Stimulated activated CD4-positive, alpha-beta T cell treated with anti-CD3 and anti-CD28 coated beads, Interleukin-2, amount 100 ng/mL, for 24 hours (primary cell): ENCODE measurements around the gene ZNF273.
"Not testable (repeated sequence)": the region's sequence is repeated elsewhere in the genome, so short reads cannot be mapped to it uniquely, and the experiment has no call there.

ENCODE experiments used
- DNase-seq, 2 donors: peaks; one replicate each; pipeline ENCODE4 v3.0.0-alpha.2; 2020

Gene ZNF273

DNA sequence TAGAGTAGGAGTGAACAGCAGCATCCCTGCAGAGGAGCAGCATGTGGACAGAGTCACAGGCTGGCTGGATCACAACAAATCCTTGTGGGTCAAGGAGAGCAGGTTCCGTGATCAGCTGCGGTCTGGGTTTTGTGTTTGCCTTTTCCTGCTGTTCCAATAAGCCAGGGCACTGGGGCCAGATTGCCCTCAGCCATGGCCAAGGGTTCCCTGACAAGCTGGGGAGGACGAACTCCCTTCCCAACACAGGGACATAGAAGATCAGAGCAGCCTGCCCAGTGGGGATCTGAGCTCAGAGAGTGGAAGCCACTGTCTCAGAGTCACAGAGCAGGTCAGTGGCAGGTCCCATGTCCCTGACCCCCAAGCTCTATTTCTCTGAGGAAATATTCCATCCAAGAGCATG lies 12.8 kb upstream of the ZNF273 start:
- DNase-seq = not testable (repeated sequence)

DNA sequence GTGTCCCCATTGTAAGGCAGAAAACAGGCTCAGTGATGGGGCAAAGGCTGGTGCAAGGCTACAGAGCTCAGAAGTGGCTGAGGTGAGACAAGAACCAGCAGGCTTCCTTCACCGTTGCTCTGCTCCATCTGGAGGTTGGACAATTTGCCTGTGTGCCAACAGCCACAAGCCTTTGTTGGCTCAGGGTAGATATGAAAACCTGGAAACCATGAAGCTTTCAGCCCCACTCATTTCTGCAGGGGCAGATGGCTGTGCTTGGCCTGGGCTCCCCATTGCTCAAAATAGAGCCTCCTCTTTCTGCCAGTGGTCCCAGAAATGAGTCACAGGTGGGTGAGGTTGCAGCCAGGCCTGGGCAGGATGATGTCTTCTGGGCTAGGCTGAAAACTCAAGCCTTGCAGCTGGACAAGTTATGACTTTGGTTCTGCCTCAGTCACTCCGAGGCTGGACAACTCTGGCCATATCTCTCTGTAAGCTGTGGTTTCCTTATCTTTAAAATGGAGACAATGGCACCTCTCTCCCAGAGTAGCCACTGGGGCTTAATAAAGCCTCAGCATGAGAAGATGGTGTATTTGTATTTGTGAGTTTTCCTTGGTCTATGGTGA lies 12.2 kb upstream of the ZNF273 start:
- DNase-seq = no peak

- not testable (repeated sequence) for DNase-seq
These were observed 11.6 kb upstream of the ZNF273 start for GRCh38 chr7:64891363-64892081.

DNA sequence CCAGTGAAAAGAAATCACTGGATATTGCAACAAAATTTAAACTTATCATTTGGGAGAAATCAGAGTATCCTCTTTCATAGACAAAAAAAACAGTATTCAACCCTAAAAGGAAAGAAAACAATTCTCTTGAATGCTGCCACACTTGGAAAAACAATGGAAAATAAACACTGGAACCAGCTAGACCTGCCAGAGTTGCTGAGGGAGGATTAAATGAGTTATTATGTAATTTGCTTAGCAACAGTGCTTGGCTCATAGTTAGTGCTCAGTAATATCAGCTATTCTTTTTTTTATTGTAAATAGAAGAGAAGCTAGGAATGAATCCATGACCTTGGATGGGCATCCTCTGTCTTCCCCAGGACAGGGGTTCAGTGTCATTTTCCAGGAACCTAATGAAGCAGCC lies 11.0 kb upstream of the ZNF273 start:
- no peak for DNase-seq

DNA sequence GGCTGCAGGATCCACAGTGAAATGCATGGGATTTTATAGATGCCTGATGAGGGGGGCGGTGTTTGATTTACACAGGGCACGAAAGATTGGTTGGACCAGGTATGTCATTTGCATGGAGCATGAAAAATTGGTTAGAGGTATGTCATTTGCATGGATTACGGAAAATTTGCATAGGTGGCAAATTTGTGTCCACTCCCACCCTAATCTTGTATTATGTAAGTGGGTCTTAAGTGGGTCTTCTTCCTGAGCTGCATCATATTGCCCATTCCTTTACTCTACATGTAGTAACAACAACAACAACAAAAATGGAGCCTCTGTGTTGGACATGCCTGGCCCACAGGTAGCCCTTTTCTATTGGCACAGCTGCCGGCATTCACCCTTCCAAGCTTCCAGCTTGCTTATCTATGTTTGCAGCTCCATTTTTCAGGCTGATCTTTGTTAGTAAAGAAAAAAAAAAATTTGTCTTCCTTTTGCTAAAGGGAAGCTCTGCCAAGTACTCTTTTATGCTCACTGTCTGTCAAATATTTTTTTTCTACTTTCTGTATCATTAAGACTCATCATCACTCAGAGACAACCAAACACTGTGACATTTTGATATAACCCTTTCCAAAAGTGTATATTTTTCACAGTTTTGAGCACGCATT lies 10.3 kb upstream of the ZNF273 start:
- no peak for DNase-seq

- no peak for DNase-seq
These were observed 9.7 kb upstream of the ZNF273 start for GRCh38 chr7:64893401-64893800.

DNA sequence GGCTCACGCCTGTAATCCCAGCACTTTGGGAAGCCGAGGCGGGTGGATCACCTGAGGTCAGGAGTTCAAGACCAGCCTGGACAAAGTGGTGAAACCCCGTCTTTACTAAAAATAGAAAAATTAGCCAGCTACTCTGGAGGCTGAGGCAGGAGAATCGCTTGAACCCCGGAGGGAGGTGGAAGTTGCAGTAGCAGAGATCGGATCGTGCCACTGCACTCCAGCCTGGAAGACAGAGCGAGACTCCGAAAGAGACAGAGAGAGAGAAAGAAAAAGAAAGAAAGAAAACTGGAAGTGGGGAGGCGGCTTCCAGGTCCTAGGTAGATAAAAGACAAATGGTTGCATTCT lies 640 bp upstream of the ZNF273 start:
- not testable (repeated sequence) for DNase-seq

DNA sequence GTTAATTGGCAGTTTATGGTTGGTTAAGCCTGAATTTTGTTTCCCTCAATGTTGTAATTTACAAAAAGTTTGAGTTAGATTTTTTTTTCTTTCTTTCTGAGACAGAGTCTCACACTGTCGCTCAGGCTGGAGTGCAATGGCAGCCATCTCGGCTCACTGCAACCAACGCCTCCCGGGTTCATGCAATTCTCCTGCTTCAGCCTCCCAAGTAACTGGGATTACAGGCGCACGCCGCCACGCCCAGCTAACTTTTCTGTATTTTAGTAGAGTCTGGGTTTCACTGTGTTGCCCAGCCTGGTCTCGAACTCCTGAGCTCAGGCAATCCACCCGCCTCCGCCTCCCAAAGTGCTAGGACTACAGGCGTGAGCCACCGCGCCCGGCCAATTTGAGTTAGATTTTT lies 935 bp downstream of the ZNF273 start:
- no peak for DNase-seq

GRCh38 chr7:64905133-64905532 lies 2.1 kb downstream of the ZNF273 start:
- DNase-seq = no peak

DNA sequence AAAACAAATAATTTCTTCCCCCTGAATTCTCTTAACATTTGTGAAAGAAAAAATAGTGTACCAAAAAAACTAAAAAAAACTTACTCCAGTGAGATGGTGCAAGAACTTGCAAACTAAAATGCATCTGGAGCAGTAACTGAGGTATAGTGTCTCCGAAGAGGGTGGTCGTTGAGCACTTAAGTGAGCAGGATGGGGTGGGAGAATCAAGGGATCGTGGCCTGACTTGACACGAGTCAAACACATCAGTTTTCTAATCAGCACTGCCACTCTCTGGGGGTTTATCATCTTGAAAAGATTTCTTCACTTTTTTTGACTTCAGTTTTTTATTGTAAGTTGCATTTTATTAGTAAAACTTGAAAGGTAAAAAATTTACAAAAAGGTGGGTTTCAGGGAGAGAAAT lies 2.5 kb downstream of the ZNF273 start:
- DNase-seq = no peak

GRCh38 chr7:64907641-64908326 lies 4.7 kb downstream of the ZNF273 start:
- no peak for DNase-seq

- DNase-seq = no peak
These were observed 5.3 kb downstream of the ZNF273 start for GRCh38 chr7:64908358-64908757.

DNA sequence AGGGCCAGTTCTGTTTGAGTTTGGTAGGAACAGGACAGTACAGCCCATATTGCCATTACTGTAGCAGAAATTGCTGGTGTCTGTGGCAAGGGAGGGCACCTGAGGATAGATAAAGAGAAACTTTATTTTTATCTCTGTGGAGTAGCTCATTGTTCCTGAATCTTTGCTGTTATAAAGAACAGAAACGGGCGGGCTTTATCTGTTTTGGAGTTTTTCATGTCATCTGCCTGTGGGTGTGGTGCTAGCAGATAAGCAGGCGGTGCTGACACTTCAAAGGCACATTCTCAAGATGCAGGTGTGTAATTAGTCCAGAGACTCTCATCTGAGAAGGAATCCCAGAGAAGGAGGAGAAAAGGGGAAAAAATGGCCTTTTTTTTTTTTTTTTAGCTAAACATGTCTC lies 11.5 kb downstream of the ZNF273 start:
- no peak for DNase-seq

- DNase-seq = not testable (repeated sequence)
These were observed 12.2 kb downstream of the ZNF273 start for GRCh38 chr7:64915301-64915700.

- not testable (repeated sequence) for DNase-seq
These were observed 25.4 kb downstream of the ZNF273 start for GRCh38 chr7:64928252-64929187.

DNA sequence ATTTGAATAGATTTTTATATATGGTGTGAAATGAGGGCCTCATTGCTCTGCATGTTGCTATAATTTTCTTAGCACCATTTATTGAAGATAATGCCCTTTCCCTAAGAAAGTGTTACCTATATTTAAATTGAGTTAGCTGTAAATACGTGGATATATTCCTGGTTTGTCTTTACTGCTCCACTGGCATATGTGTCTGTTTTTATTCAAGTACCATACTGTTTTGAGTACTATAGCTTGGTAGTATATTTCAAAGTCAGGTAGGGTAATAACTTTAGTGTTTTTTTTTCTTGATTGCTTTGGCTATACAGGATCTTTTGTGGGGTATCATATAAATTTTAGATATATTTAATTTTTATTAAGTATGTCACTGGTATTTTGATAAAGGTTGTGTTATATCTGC lies 31.4 kb downstream of the ZNF273 start:
- DNase-seq = no peak

DNA sequence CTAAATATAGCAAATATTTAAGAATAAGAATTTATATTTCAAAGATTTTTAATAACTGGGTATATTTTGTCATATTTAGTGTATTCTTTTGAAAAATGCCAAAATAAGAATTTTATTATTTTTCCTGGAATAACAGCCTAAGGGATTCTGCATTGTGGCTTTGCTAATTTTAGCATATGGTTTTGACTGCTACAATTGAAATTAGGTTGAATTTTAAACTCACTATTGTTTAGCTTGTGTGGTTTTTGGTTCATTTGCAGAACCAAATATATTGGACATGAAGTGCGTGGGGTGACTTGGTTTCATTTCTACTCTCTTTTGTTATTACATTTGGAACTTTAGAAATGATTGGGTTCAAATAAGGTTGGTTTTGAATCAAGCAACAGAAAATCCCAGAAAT lies 35.5 kb downstream of the ZNF273 start:
- no peak for DNase-seq

DNA sequence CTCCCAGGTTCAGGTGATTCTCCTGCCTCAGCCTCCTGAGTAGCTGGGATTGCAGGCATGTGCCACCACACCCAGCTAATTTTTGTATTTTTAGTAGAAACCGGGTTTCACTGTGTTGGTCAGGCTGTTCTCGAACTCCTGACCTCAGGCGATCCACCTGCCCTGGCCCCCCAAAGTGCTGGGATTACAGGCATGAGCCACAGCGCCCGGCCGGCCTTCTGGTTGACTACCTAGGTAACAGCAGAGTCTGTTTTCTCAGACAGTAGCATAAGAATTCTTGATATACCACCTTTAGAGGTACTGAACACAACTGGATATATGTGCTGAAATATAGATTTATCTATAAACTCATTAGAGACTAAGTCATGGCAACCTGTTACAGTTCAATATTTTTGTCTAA lies 36.9 kb downstream of the ZNF273 start:
- not testable (repeated sequence) for DNase-seq

DNA sequence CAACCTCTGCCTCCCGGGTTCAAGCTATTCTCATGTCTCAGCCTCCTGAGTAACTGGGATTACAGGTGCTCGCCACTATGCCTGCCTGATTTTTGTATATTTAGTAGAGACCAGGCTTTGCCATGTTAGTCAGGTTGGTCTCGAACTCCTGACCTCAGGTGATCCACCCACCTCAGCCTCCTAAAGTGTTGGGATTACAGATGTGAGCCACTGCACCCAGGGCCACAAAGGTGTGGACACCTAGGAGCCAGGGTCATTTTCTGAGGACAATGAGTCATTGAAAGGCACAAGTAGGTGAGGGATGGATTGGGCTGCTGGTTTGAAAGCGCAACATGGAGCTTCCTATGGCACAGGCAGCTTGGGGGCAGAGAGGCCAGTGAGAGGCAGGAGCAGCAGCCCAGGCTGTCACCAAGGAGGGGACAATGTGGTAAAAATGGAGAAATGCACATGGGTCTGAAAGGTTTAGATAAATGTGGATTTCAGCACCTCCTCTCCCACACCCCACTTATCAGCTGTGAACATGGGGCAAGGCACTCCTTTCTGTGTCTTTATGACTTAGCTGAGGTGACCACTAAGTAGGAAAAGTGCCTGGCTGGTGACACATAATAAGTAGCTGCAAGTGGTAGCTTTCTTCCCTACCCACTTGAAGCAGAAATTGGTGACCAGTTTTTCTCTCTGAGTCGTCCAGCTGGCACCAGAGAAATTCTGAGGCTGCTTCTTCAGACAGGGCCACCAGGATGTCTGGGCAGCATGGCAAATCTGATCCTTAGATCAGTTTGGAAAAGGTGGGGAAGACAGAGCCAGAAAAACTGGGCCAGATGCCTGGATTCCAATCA lies 41.8 kb downstream of the ZNF273 start:
- DNase-seq = not testable (repeated sequence)

DNA sequence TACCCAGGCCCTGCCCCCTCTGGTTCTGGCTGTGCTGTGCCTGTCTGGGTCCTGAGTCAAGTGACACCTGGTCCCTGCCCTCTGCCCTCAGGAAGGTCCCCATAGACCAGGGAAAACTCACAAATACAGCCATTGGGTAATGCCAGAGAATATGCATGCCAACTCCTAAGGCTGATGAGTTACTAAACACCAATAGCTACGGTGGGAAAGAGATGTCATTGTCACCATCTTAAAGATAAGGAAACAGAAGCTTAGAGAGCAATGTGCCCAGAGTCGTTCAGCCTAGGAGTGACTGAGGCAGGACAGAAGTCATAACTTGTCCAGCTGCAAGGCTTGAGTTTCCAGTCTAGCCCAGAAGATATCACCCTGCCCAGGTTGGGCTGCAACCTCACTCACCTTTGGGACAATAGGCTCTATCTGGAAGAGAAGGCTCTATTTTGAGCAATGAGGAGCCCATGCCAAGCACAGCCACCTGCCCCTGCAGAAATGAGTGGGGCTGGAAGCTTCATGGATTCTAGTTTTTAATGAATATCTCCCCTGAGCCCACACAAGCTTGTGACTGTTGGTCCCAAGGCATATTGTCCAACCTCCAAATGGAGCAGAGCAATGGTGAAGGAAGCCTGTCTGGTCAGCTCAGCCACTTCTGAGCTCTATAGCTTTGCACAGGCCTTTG lies 42.6 kb downstream of the ZNF273 start:
- no peak for DNase-seq

DNA sequence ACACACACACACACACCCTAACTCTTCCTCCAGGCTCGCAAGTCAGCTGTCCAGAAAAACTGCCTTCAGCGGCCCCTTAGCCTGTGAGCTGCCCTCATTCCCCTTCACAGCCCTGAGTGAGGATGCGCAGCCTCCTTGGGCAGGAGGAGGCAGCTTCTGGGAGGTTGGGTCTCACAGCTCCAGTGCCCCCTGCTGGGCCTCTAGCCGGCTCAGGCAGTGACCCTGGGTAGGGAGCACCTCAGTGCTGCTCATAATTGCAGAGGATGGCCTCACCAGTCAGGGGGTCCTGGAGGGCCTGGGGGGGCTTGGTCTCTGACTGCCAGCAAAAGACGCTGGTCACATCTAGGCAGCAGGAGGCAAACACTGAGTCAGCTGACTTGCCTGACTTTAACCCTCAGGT lies 43.7 kb downstream of the ZNF273 start:
- peak; percentile 19 to 39 for DNase-seq
